SHP77 treated with DMSO at 0.1 percent for 48 hours (cell line): Measurements from ENCODE around the gene RIMKLB.

Source experiments
- DNase-seq: peaks from one replicate; lab custom pipeline; 2025; lab: John Stamatoyannopoulos, UW

RIMKLB gene

GRCh38 chr12:8697476-8698131 is at the start of gene RIMKLB:
TSS of gene RIMKLB (plus strand) at chr12:8697991. CDS start at chr12:8713867, 15,876 bp downstream.
- DNase-seq: no peak

GRCh38 chr12:8648576-8649205 is 49.1 kb upstream of the RIMKLB start:
- DNase-seq: no peak

DNA sequence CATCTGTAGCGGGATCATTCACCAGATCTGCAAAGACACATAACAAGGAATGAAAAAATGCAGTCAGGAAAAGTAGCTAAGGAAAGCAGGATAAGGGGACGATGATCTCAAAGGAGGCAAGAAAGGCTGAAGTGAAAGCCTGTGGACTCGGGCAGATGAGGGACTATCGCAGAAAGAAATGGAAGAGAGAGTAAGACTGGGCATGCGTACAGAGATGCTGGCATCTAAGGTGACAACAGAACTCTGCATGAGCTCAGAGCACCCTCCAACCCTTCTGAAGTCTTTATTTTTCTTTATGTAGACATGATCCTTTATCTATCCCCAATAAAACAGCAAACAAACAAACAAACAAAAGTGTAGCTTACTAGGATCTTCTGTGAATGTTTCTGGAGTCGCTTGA is 42.4 kb upstream of the RIMKLB start:
- DNase-seq: no peak

DNA sequence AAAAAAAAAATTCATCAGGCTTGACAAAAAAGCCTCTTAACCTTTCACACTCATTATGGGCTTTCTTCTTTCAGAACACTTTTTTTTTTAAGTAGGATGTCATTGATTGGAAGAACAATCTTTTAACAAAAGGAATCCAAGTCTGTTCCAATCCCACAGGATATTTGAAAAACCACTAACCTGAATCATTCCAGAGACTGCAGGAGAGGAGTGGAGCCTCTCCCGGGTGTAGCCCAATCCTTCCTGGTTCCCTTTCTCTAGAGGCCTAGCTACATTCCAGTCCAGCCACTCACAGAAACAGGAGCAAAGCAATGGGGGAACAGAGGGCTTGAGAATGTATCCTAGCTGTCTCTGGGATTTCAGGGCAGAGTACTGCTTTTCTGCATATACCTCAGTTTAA is 39.4 kb upstream of the RIMKLB start:
- no peak for DNase-seq

- DNase-seq: no peak
These were observed 36.8 kb upstream of the RIMKLB start for GRCh38 chr12:8661016-8661415.

- DNase-seq: no peak
These were observed 36.0 kb upstream of the RIMKLB start for GRCh38 chr12:8661751-8662150.

GRCh38 chr12:8662593-8662992 is 35.2 kb upstream of the RIMKLB start, which contains the start of gene MFAP5:
TSS of gene MFAP5 (minus strand) at chr12:8662826. CDS start at chr12:8662104, 722 bp downstream.
- no peak for DNase-seq

DNA sequence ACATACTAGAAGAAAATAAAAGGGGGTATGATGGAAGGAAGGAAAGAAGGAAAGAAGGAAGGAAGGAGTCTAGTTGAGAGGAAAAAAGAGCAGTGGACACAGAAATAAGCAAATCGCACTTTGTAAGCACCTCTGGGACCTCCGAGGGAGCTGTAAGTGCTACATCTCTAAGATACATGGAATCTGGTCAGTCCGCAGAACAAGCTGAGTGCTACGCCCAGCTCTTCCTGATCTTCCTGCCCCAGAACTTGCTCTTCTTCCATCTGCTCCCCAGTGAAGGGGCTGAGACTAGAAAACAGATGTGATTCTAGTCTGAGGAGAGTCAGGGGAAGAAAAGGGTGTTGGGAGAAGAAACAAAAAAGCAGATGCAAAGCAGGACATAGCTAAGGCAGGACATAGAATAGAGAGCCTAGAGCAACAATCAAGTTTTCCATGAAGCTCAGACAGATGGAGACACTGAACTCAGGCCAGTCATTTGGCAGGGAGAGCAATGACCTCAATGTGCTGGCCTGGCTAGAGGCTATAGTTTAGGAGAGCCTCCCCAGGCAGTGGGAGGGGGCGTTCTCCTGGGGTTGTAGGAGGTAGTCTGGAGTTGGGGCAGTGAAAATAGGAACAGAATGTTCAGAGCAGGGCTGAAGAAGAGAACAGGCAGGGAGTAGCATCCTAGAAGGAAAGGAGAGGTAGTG is 33.4 kb upstream of the RIMKLB start:
- DNase-seq: no peak

DNA sequence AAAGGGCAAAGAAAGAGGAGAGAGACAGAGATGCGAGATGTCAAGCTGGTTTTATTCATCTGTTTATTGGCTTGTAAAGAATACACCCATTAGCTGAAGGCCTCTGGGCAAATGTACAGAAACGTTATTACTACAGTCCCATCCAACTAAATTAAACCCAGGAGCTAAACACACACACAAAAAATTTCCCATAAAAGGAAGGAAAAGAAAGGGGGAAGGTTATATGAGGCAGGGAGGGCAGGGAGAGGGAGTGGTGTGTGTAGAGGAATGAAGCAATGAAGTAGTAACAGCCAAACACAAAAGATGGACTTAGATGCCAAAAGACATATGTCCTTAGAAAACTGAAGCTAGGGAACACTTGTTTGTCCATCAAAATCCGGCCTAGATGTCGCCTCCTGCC is 32.0 kb upstream of the RIMKLB start:
- DNase-seq: no peak

GRCh38 chr12:8667270-8667669 is 30.5 kb upstream of the RIMKLB start:
- no peak for DNase-seq

DNA sequence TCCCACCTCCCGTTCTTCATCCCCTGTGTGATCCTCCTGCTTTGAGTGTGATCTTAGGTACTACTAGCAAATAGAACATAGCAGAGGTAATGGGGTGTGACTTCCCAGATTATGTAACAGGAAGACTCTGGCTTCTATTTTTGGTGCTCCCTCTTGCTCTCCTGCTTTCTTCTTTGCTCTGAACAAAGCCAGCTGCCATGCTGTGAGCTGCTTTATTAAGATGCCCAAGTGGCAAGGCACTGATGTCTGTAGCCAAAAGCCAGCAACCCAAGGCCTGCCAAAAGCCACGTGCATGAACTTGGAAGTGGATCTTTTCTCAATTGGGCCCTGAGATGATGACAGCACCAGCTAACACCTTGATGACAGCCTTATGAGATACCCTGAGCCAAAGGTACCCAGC is 29.4 kb upstream of the RIMKLB start:
- DNase-seq: no peak

DNA sequence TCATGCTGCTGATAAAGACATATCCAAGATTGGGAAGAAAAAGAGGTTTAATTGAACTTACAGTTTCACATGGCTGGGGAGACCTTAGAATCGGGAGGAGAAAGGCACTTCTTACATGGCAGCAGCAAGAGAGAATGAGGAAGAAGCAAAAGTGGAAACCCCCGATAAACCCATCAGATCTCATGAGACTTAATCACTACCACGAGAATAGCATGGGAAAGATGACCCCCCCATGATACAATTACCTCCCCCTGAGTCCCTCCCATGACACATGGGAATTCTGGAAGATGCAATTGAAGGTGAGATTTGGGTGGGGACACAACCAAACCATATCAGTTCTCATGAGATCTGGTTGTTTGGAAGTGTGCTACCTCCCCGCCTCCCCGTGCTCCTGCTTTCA is 25.4 kb upstream of the RIMKLB start:
- no peak for DNase-seq

DNA sequence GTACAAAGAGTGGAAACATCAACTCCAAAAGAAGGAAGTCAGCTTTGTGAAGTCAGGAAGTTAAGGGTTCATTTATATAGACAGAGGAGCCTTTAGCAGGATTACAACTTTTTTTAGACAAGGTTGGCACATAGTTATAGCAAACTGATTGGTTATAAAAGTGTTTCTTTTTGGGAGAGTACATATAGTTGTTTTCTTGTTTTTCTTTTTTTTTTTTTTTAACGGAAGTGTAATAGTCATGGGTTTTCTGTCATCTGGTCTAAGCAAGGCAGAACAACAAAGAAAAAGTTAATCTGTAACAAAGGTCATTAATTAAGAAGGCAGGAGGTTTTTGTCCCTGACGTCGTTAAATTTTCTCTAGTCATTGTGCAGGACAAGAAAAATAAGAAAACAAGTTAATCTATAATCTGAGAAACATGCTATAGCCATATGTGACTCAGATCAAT is 22.2 kb upstream of the RIMKLB start:
- no peak for DNase-seq

GRCh38 chr12:8676651-8677050 is 21.1 kb upstream of the RIMKLB start:
- no peak for DNase-seq

DNA sequence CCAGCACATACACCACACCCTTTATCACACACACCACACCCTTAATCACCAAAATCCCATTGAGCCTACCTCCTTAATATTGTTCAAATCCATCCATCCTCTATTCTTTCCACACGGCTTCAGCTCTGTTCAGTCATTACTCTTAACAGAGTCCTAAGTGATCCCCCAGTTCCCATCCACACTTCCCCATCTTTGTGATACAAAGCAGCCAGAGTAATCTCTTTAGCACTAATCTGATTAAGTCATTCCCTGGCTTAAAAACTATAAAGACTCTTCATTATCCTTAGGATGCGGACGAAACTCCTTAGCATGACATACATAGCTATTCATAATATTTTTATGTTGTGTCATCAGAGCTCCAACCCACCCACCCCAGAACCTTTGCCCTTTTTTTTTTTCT is 20.4 kb upstream of the RIMKLB start:
- DNase-seq: no peak

- DNase-seq: no peak
These were observed 19.1 kb upstream of the RIMKLB start for GRCh38 chr12:8678661-8679111.

GRCh38 chr12:8680533-8680932 is 17.3 kb upstream of the RIMKLB start:
- DNase-seq: no peak

DNA sequence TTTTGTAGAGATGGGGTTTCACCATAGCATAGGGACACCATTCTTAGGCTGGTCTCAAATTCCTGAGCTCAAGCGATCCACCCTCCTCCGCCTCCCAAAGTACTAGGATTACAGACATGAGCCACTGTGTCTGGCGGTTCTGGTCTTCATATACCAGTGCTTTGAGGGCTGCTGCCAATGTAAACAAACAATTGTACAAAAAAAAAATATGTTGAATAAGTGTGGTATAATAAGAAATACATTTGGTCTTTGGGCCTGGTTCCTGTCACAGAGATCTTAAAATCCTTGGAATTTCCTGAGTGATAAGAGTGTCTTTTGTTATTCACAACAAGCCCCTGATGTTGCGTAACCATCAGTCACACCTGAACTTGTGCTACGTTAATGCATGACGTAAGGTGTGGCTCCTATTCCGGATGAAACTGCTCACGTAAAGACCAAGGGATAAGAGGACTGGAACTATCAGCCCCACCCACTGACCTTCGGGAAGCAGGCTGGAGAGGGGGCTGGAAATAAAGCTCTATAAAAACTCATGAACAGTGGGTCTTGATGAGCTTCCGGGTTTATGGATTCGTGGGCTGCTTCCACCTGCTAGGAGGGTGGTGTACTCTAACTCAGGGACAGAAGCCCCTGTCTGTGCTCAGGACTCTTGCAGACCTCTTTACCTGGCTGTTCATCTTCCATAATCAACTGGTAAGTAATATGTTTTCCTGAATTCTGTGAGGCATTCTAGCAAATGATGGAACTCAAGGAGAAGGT is 16.5 kb upstream of the RIMKLB start:
- no peak for DNase-seq

DNA sequence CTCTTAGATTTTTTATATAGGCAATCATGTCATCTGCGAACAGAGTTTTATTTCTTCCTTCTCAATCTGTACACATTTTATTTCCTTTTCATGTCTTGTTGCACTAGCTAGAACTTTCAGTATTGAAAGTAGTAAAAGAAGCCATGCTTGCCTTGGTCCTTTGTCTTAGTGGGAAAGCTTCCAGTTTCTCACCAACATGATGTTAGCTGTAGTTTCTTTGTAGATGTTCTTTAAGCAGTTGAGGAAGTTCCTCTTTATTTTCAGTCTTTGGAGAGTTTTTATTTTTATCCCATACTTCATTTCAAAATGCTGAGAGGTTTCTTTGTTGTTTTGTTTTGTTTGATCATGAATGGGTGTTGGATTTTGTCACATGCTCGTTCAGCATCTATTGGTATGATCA is 12.7 kb upstream of the RIMKLB start:
- DNase-seq: no peak

DNA sequence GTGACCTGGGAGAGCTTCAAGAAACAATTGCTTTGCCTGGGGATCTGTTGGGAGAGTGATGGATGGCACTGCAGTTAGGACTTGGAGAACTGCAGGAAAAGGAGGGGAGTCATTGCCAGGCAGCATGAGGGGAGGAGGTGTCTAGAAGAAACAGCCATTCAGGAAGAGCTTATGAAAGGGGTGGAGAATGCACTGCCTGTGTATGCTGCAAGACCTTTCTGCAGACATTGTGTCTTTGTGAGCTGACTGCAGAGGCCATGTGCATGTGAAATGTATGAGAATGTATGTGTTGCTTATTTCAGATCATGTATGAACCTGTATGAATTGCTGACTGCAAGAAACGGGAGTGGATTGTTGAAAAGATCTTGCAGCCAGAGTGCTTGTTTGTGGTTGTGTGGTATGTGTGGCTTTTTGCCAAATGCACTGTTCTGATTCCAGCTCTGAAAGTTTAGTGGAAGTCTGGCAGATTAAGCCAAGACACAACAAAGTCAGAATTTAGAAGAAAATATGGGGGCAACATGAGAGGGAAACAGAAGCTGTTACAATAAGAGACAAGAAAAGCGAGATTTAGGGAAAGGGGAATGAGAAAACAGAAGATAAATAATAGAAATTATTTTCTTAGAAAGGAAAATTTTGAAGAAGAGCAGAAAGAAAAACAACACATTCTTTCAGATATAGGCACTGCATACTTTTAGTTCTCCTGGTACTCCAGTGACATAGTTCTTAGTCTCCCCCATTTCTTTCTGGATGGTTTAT is 9.8 kb upstream of the RIMKLB start:
- DNase-seq: no peak

DNA sequence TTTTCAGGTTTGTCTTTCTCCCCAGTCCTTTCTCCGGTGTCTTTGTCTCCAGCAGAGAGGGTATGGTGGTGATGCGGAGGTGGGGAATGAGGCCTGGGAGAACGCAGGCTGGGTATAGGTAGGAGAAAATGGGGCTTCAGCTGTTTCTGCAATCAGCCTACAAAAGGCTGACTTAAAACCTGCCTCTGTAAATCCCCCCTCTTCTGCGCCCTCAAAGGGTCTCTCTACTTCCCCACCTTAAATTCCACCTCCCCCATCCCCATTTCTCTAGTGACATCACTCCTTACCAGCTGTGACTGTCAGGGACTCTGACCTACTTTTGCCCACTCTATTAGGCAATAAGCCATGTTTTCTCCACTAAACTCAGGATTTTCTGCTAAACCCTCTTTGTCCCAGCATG is 8.1 kb upstream of the RIMKLB start:
- DNase-seq: no peak

DNA sequence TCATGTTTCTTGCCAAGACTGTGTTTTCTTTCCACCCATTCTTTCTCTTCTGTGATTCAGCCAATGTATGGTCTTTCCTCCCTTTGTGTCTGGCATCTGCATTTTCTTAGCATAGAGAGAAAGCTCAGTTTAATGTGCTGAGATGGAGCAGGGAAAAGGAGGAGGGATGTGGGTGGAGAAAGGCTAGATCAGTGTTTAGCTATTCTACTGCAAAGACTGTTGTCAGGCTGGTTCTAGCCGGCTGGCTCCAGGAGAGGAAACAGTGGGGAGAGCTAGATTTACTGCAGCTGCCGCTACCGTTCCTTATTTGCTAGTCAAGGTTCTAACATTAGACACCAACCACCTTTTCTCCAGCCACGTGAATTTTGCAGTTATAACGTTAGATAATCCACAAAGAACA is 5.2 kb upstream of the RIMKLB start:
- no peak for DNase-seq
